ENCODE results near the gene PRR5L.

Gene PRR5L

GRCh38 chr11:36451681-36452080 lies 155.6 kb downstream of the PRR5L start:
- peaks cover 4% of the 10 kb centered on the region for H3K4me1 ChIP-seq (ENCODE audit: control insufficient read depth, insufficient read depth, low read length)
- no peak overlapping the region for H3K4me3 ChIP-seq (ENCODE audit: low read length)
- peaks cover 5% of the 10 kb centered on the region for H3K36me3 ChIP-seq (ENCODE audit: control insufficient read depth, insufficient read depth, low read length)
- H3K9ac ChIP-seq (ENCODE audit: low read length): no peak overlapping the region
- H3K27ac ChIP-seq (ENCODE audit: low read depth, low read length): no peak overlapping the region
- H3K27me3 ChIP-seq (ENCODE audit: control insufficient read depth, insufficient read depth, low read length): no peaks in the 10 kb centered on the region

DNA sequence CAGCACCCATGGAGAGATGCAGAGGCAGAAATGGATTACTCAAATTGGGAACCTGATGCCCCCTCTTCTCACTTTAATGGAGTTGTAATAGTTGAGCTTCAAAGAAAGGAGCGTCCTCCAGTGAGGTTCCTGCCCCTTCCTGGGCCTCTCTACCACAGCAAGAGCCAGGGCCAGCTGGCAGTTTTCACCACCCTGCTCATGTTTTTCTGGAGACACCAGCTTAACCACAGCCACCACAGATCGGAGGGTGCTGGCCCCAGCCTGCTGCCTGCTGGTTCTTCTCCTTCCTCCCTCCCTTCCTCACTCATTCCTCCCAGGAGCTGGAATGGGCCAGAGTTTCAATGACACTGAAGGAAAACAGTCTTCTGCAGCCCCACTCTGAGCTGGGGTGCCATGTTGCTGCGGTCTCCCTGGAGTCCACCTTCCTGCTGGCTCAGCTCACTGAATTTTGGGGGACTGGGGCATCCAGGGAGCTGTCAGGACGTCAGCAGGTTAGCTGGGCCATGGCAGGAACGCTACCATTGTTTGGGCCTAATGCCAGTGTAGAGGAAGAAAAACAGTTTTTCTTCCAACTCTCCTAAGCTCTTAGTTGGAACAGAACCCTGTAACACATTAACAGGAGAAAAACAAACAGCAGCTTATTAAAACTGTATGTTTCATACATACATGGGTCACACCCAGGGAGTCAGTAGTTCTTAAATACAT lies 156.3 kb downstream of the PRR5L start:
- Histone ChIP-seq H3K9ac (ENCODE audit: low read length) (no peak overlapping the region), H3K36me3 (ENCODE audit: control insufficient read depth, insufficient read depth, low read length) (peaks cover 1% of the 10 kb centered on the region), H3K4me1 (ENCODE audit: control insufficient read depth, insufficient read depth, low read length) (peaks cover 4% of the 10 kb centered on the region), H3K27me3 (ENCODE audit: control insufficient read depth, insufficient read depth, low read length) (no peaks in the 10 kb centered on the region), H3K4me3 (ENCODE audit: low read length) (no peak overlapping the region), H3K27ac (ENCODE audit: low read depth, low read length) (no peak overlapping the region)

DNA sequence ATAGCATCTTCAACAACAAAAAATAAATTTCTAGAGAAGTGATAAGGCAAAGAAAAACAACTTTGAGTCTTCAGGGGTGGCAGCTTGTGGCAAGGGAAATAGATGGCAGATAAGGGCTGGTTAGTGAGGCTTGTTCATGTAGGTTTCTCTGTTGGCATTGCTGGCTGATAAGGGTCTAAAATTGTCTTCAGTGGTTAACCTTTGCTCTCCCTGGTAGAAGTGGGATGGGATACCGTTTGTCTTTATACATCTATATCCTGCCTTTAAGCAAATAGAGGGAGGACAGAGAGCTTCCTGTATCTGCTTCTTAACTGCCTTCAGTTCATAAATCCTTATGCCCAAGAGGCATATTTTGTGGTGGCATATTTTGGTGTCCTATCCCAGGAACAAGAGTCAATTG lies 156.9 kb downstream of the PRR5L start:
- no peak overlapping the region for H3K27ac ChIP-seq (ENCODE audit: low read depth, low read length)
- H3K36me3 ChIP-seq (ENCODE audit: control insufficient read depth, insufficient read depth, low read length): no peaks in the 10 kb centered on the region
- no peaks in the 10 kb centered on the region for H3K27me3 ChIP-seq (ENCODE audit: control insufficient read depth, insufficient read depth, low read length)
- no peak overlapping the region for H3K9ac ChIP-seq (ENCODE audit: low read length)
- H3K4me3 ChIP-seq (ENCODE audit: low read length): no peak overlapping the region
- peaks cover 4% of the 10 kb centered on the region for H3K4me1 ChIP-seq (ENCODE audit: control insufficient read depth, insufficient read depth, low read length)

DNA sequence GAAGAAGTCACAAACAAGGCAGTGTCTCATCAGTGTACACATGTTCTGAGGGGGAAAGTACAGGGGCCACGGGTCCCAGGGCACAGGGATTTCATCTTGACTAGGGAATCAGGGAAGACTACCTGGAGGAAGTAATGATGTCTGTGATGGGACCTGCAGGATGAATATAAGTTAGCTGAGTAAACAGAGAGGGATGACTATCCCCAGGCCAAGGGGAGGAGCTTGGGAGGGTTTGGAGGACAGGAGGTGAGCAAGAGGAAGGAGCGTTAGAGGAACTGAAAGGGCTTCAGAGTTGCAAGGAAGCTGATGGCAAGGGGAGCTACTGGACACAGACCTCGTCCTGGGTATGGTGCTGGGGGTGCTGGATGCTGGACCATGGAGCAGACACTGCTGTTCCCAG lies 157.6 kb downstream of the PRR5L start:
- Histone ChIP-seq H3K36me3 (ENCODE audit: control insufficient read depth, insufficient read depth, low read length) (no peaks in the 10 kb centered on the region), H3K27me3 (ENCODE audit: control insufficient read depth, insufficient read depth, low read length) (no peaks in the 10 kb centered on the region), H3K9ac (ENCODE audit: low read length) (no peak overlapping the region), H3K4me1 (ENCODE audit: control insufficient read depth, insufficient read depth, low read length) (peaks cover 4% of the 10 kb centered on the region), H3K27ac (ENCODE audit: low read depth, low read length) (no peak overlapping the region), H3K4me3 (ENCODE audit: low read length) (no peak overlapping the region)

DNA sequence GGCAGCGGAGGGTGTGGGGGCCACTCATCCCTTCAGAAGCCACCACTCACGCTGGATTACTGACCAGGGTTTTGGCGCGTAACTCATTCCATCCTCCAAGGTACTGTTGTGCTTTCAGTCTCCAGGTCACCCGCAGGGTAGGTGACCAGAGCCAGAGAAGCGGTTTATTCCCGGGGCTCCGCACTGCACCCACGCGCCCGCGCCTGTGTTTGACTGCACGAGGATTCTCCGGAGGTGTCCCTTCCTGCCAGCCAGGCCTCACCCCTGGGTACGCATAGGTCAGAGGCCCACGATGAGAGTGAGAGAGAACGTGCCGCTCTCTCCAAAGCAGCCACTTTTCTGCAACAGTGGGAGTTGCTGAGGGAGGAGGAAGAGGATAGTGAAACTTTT lies 158.5 kb downstream of the PRR5L start:
- no peak overlapping the region for H3K4me3 ChIP-seq (ENCODE audit: low read length)
- H3K4me1 ChIP-seq (ENCODE audit: control insufficient read depth, insufficient read depth, low read length): peaks cover 4% of the 10 kb centered on the region
- H3K9ac ChIP-seq (ENCODE audit: low read length): no peak overlapping the region
- no peaks in the 10 kb centered on the region for H3K27me3 ChIP-seq (ENCODE audit: control insufficient read depth, insufficient read depth, low read length)
- H3K27ac ChIP-seq (ENCODE audit: low read depth, low read length): no peak overlapping the region
- no peaks in the 10 kb centered on the region for H3K36me3 ChIP-seq (ENCODE audit: control insufficient read depth, insufficient read depth, low read length)

DNA sequence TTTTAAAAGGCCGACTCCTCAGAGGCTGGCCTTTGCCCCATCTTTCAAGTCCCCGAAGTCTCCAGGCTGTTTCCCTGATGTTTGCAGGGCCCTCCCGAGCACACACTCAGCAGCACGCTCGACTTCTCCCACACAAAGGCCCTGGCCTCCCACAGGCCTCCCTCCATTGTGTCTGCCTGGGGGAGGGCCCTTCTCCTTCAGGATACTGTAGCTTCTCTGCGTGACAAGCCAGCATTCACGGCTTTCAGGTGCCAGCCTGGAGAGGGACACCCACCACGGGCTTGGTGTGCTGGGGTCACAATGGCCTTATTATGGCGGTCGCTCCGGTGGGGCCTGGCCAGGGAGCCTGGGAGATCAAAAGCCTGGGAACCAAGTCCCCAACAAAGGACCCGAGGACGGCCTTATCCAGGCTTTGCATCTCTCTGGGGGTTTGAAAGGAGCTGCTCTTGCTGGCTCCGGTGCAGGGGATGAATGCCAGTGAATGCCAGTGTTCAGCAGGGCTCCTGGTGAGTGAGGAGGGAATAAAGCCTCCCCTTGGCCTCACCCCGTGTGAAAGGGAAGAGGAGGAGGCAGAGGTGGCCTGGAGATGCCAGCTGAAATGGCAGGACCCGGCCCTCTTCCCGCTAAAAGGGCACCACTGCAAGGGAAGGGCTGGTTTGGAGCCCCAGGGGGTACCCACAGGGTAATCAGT lies 159.0 kb downstream of the PRR5L start:
- peaks cover 4% of the 10 kb centered on the region for H3K4me1 ChIP-seq (ENCODE audit: control insufficient read depth, insufficient read depth, low read length)
- no peak overlapping the region for H3K27ac ChIP-seq (ENCODE audit: low read depth, low read length)
- no peaks in the 10 kb centered on the region for H3K36me3 ChIP-seq (ENCODE audit: control insufficient read depth, insufficient read depth, low read length)
- H3K4me3 ChIP-seq (ENCODE audit: low read length): no peak overlapping the region
- H3K27me3 ChIP-seq (ENCODE audit: control insufficient read depth, insufficient read depth, low read length): no peaks in the 10 kb centered on the region
- H3K9ac ChIP-seq (ENCODE audit: low read length): no peak overlapping the region

DNA sequence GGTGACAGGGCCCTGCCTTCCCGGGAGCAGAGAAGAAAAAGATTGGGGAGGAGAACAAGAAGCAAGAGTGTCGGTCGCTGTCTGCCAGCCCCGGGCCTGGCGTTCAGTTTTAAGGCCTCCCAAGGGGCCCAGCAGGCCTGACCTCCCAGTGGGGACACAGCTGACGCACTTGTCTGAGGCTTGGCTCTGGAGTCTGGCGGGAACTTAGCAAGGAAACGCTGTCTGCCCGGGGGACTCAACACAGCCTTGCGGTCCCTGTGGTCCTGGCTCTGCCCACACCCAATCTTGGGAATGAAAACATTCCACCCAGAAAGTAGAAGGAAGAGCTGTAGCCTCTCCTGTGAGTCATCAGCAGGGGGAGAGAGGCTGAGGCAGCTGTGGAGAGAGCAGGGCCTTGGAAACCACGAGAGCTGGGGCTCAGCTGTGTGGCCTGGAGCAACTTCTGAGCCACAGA lies 159.6 kb downstream of the PRR5L start:
- no peak overlapping the region for H3K27ac ChIP-seq (ENCODE audit: low read depth, low read length)
- H3K9ac ChIP-seq (ENCODE audit: low read length): no peak overlapping the region
- no peaks in the 10 kb centered on the region for H3K27me3 ChIP-seq (ENCODE audit: control insufficient read depth, insufficient read depth, low read length)
- H3K4me3 ChIP-seq (ENCODE audit: low read length): no peak overlapping the region
- peaks cover under 1% of the 10 kb centered on the region for H3K4me1 ChIP-seq (ENCODE audit: control insufficient read depth, insufficient read depth, low read length)
- H3K36me3 ChIP-seq (ENCODE audit: control insufficient read depth, insufficient read depth, low read length): peaks cover 4% of the 10 kb centered on the region

DNA sequence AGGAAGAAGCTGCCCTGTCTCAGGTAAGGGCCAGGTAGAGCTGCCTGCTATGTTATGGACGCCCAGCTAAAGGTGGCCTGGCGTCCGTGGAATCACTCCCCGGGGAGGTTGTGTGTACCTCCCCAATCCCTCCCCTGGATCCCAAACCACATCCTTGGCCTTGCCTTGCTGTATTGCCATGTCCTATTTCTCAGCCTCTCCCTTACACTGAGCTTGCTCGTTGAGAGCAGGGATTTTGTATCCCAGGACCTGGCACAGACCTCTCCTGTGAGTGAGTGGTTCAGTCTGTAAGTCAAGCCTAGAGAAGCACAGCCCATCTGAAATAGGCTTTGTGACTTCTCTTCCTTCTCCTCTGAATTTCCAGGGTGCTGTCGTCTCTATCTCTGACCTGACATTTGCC lies 160.1 kb downstream of the PRR5L start:
- Histone ChIP-seq H3K4me3 (ENCODE audit: low read length) (no peak overlapping the region), H3K27me3 (ENCODE audit: control insufficient read depth, insufficient read depth, low read length) (no peaks in the 10 kb centered on the region), H3K36me3 (ENCODE audit: control insufficient read depth, insufficient read depth, low read length) (peaks cover 4% of the 10 kb centered on the region), H3K9ac (ENCODE audit: low read length) (no peak overlapping the region), H3K4me1 (ENCODE audit: control insufficient read depth, insufficient read depth, low read length) (no peaks in the 10 kb centered on the region), H3K27ac (ENCODE audit: low read depth, low read length) (peak overlapping the region; percentile 11)

DNA sequence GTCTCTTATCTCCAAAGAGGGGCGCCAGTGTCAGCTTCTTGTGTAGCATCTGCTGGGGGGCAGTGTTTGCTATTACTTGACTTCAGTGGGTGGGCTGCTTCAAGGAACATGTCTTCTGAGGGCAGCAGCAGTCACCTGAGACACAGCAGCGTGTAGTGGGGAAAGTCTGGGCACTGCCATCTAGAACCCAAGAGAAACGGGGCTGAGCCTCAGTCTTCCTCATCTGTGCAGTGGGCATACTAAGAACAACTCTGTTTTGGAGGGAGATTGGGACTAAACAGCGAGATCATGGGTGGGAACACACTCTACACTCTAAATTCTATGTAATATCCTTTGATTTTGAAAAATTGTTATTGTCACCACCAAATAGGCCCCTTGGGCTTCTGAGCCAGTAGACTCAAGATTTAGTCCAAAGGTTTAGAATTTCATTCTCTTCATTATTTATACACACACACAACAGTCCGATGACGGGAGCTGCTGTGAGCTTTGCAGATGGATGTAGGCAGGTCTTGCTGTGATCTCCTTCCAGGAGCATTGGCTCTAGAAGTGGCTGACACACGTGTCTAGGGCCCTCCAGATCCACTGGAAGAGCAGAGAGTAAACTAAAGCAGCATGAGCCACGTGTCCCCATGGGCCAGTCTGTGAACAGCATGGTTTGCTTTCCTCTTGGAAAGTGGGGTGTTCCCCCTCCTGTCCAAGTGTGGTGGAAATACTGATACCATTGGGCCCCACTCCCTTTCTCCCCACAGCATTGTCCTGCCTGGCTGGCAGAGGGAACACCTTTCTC lies 162.2 kb downstream of the PRR5L start:
- Histone ChIP-seq H3K4me3 (ENCODE audit: low read length) (no peak overlapping the region), H3K27ac (ENCODE audit: low read depth, low read length) (no peak overlapping the region), H3K4me1 (ENCODE audit: control insufficient read depth, insufficient read depth, low read length) (no peaks in the 10 kb centered on the region), H3K36me3 (ENCODE audit: control insufficient read depth, insufficient read depth, low read length) (peaks cover 4% of the 10 kb centered on the region), H3K27me3 (ENCODE audit: control insufficient read depth, insufficient read depth, low read length) (no peaks in the 10 kb centered on the region), H3K9ac (ENCODE audit: low read length) (no peak overlapping the region)

GRCh38 chr11:36459046-36459445 lies 163.0 kb downstream of the PRR5L start:
- Histone ChIP-seq H3K4me3 (ENCODE audit: low read length) (no peak overlapping the region), H3K4me1 (ENCODE audit: control insufficient read depth, insufficient read depth, low read length) (no peaks in the 10 kb centered on the region), H3K36me3 (ENCODE audit: control insufficient read depth, insufficient read depth, low read length) (peaks cover 4% of the 10 kb centered on the region), H3K27me3 (ENCODE audit: control insufficient read depth, insufficient read depth, low read length) (no peaks in the 10 kb centered on the region), H3K9ac (ENCODE audit: low read length) (no peak overlapping the region), H3K27ac (ENCODE audit: low read depth, low read length) (no peak overlapping the region)

GRCh38 chr11:36460220-36460619 lies 164.1 kb downstream of the PRR5L start:
- Histone ChIP-seq H3K27ac (ENCODE audit: low read depth, low read length) (no peak overlapping the region), H3K9ac (ENCODE audit: low read length) (no peak overlapping the region), H3K36me3 (ENCODE audit: control insufficient read depth, insufficient read depth, low read length) (peaks cover 4% of the 10 kb centered on the region), H3K4me1 (ENCODE audit: control insufficient read depth, insufficient read depth, low read length) (no peaks in the 10 kb centered on the region), H3K4me3 (ENCODE audit: low read length) (no peak overlapping the region), H3K27me3 (ENCODE audit: control insufficient read depth, insufficient read depth, low read length) (no peaks in the 10 kb centered on the region)

GRCh38 chr11:36462321-36462720 lies 166.2 kb downstream of the PRR5L start:
- H3K27me3 ChIP-seq (ENCODE audit: control insufficient read depth, insufficient read depth, low read length): no peaks in the 10 kb centered on the region
- H3K27ac ChIP-seq (ENCODE audit: low read depth, low read length): no peak overlapping the region
- H3K9ac ChIP-seq (ENCODE audit: low read length): no peak overlapping the region
- no peak overlapping the region for H3K4me3 ChIP-seq (ENCODE audit: low read length)
- H3K4me1 ChIP-seq (ENCODE audit: control insufficient read depth, insufficient read depth, low read length): no peaks in the 10 kb centered on the region
- peaks cover 4% of the 10 kb centered on the region for H3K36me3 ChIP-seq (ENCODE audit: control insufficient read depth, insufficient read depth, low read length)
